ACHN (cell line): Measurements from ENCODE around the gene MYPOP.

ENCODE experiments used
- DNase-seq: peaks from one replicate; pipeline ENCODE4 v3.0.0-alpha.2; 2015
- in situ Hi-C: cut with HindIII; loops from 2 replicates; pipeline ENCODE4 v1.10.0; 2017; ENCODE audit warnings: low sequenced_read_pairs, low pct_ligation_motif_present, low pct_unique_long_range_greater_than_20kb

MYPOP gene

GRCh38 chr19:45901912-45902650 lies at the start of gene MYPOP:
Gene MYPOP (minus strand): TSS chr19:45902613. CDS start chr19:45901773, 840 bp downstream.
- in situ Hi-C loops: no loop called here
- DNase-seq: no peak

GRCh38 chr19:45947926-45948325 lies 45.5 kb upstream of the MYPOP start:
- peak; percentile 3 for DNase-seq

GRCh38 chr19:45940515-45940805 lies 38.0 kb upstream of the MYPOP start:
- no peak for DNase-seq
- in situ Hi-C loops: no loop called here

More at GRCh38 chr19:45947926-45948325, 45.5 kb upstream of the MYPOP start:
- in situ Hi-C loops: no loop called here

GRCh38 chr19:45939792-45940514 lies 37.5 kb upstream of the MYPOP start:
- in situ Hi-C loops: no loop called here
- DNase-seq: no peak

- DNase-seq: no peak
- in situ Hi-C loops: no loop called here
Observed at GRCh38 chr19:45938733-45939319, 36.4 kb upstream of the MYPOP start.

- in situ Hi-C loops: no loop called here
- no peak for DNase-seq
Observed at GRCh38 chr19:45935267-45935666, 32.9 kb upstream of the MYPOP start.

GRCh38 chr19:45934551-45935230 lies 32.3 kb upstream of the MYPOP start:
- in situ Hi-C loops: no loop called here
- DNase-seq: no peak

GRCh38 chr19:45933759-45934158 lies 31.3 kb upstream of the MYPOP start:
- DNase-seq: no peak
- in situ Hi-C loops: no loop called here

GRCh38 chr19:45931055-45931454 lies 28.6 kb upstream of the MYPOP start:
- no peak for DNase-seq
- in situ Hi-C loops: no loop called here

- in situ Hi-C loops: no loop called here
- DNase-seq: no peak
Observed at GRCh38 chr19:45929247-45929646, 26.8 kb upstream of the MYPOP start.

- DNase-seq: peak; percentile 91
- in situ Hi-C loops: no loop called here
Observed at GRCh38 chr19:45927565-45928261, 25.3 kb upstream of the MYPOP start.

GRCh38 chr19:45924891-45925447 lies 22.6 kb upstream of the MYPOP start:
- in situ Hi-C loops: no loop called here
- DNase-seq: no peak

GRCh38 chr19:45922281-45922680 lies 19.9 kb upstream of the MYPOP start:
- in situ Hi-C loops: no loop called here
- DNase-seq: no peak

GRCh38 chr19:45920458-45920857 lies 18.0 kb upstream of the MYPOP start:
- DNase-seq: no peak

GRCh38 chr19:45919678-45920077 lies 17.3 kb upstream of the MYPOP start:
- no peak for DNase-seq
- in situ Hi-C loops: no loop called here

More at GRCh38 chr19:45920458-45920857, 18.0 kb upstream of the MYPOP start:
- in situ Hi-C loops: no loop called here

- no peak for DNase-seq
- in situ Hi-C loops: no loop called here
Observed at GRCh38 chr19:45918721-45919120, 16.3 kb upstream of the MYPOP start.

GRCh38 chr19:45917421-45918091 lies 15.1 kb upstream of the MYPOP start:
- DNase-seq: no peak
- in situ Hi-C loops: no loop called here
